HG02623 (cell line): ENCODE measurements around the gene FBXL13.
"Not testable (repeated sequence)": the region's sequence is repeated elsewhere in the genome, so short reads cannot be mapped to it uniquely, and the experiment has no call there.

Experiments used
- ATAC-seq: cut with Tn5 transposase; IDR thresholded peaks from one replicate; pipeline ENCODE4 v1.9.1; 2021; ENCODE audit warnings: moderate library complexity; ENCODE audit not compliant: unreplicated experiment

FBXL13 gene

DNA sequence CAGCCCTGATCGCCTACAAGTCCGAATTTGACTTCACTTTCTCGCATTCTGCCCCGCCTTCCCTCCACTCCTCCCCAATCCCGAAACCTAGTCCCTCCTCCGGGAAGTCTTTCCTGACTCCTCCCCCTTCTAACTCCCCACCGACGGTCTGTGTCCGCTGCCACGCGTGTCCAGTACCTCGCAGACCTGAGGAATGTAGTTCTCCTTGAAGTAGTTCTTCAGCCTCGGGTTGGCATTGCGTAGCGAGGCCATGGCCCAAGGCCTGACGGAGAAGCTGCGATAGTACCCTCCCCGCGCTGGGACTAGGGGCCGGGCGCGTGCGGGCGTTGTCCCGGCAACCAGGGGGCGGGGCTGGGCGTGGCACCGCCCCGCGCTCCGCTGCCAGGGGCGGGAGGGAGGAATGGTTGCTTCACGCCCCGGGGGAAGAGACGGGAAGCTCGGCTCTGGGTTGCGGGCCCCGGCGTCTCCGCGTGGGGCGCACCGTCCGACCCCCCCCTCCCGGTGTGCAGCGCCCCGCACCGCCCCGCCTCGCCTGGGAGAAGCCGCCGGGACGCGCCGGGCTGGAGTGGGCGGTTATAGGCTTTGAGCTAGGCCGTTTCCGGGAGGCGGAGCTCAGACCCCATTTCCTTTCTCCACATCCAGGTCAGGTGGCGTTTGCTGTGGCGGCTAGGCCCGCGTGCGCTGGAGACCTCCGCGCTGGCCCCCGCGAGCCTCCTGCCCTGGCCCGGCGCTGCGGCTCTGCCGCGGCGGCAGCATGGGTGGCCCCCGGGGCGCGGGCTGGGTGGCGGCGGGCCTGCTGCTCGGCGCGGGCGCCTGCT is at the start of gene FBXL13, which contains the start of gene ARMC10:
Gene FBXL13, minus strand, starts transcription at position 278 of the 818 bp plus-strand sequence.
Gene ARMC10, plus strand, starts transcription at position 622 of the 818 bp plus-strand sequence. Its CDS starts 133 bp downstream, at position 755.
- ATAC-seq = peak; percentile 88

DNA sequence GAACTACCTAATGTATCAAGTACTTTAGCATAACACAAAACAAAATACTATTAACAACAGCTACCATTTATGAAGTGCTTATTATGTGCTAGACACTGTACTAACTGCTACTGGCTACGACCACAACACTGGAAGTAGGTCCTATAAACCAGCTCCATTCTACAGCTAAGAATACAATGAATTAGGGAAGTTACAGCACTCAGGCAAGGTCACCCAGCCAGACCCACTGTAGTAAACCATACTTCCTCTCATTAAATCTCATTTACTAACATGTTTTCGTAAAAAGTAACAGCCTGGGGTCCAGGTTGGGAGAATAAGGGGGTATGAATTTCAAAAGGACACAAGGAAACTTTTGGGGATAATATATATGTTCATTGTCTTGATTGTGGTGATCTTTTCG is 48.9 kb upstream of the FBXL13 start:
- ATAC-seq = no peak

- ATAC-seq = no peak
Measured at GRCh38 chr7:103121641-103122040, 47.0 kb upstream of the FBXL13 start.

- ATAC-seq = no peak
Measured at GRCh38 chr7:103120362-103120761, 45.8 kb upstream of the FBXL13 start.

- no peak for ATAC-seq
Measured at GRCh38 chr7:103119791-103120291, 45.2 kb upstream of the FBXL13 start.

DNA sequence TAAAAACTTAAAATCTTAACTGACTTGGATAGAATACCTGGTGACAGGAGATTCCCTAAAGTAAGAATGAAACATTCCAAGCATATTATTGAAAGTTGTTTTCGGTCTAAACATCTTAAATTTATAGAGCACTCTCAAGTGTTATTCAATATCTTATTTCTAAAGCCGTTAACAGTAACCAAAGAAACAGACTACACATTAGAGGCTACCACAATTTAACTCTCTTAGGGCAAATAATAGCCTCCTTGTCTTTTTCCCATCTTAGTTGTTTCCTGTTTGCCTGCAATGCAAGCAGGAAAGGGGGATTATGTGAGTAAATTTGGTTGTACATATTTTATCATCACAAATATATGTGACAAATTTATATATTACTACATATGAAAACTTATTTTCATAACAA is 42.9 kb upstream of the FBXL13 start:
- no peak for ATAC-seq

- ATAC-seq = no peak
Measured at GRCh38 chr7:103116991-103117390, 42.4 kb upstream of the FBXL13 start.

- ATAC-seq = no peak
Measured at GRCh38 chr7:103116511-103116910, 41.9 kb upstream of the FBXL13 start.

GRCh38 chr7:103115771-103116170 is 41.2 kb upstream of the FBXL13 start:
- no peak for ATAC-seq

GRCh38 chr7:103114576-103115008 is 40.0 kb upstream of the FBXL13 start:
- no peak for ATAC-seq

DNA sequence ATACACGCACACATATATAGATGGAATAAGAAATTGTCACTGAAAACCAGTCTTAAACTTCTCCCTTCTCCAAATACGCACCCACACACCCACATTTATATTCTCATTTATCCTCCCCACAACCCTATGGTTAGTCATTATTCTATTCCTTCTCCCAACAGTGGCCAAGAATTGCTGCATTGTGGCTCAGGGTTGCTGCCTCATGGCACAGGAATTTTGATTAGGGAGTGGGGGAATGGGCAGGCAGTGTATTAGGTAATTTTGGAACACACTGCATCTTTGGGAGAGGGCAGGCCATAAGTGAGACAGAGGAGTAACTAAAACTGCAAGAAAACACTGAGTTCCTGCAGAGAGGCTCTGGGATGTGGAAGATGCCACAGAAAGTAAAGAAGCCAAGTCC is 38.6 kb upstream of the FBXL13 start:
- ATAC-seq = no peak

DNA sequence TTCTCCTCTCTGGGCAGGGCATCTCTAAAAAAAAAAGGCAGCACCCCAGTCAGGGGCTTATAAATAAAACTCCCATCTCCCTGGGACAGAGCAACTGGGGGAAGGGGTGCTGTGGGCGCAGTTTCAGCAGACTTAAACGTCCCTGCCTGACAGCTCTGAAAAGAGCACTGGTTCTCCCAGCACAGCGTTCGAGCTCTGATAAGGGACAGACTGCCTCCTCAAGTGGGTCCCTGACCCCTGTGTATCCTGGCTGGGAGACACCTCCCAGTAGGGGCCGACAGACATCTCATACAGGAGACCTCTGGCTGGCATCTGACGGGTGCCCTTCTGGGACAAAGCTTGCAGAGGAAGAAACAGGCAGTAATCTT is 32.1 kb upstream of the FBXL13 start:
- not testable (repeated sequence) for ATAC-seq

- no peak for ATAC-seq
Measured at GRCh38 chr7:103106005-103106702, 31.6 kb upstream of the FBXL13 start.

DNA sequence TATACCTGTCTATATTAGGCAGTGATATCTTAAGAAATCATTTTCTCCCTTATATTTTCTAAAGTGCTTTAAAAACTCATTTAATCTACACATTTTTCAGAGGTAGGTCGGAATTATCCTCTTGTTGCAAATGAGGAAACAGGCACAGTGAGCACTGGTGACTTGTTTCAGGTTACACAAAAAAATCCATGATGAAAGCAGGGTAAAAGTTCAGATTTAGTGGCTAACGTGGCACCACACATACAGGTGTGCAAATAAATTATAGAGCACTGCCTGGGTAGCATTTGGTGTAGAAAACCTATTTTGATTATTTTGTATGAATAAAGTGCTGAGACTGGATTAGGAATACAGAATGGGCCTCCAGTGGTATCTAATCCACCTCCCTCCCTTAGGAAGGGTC is 26.9 kb upstream of the FBXL13 start:
- ATAC-seq = no peak

DNA sequence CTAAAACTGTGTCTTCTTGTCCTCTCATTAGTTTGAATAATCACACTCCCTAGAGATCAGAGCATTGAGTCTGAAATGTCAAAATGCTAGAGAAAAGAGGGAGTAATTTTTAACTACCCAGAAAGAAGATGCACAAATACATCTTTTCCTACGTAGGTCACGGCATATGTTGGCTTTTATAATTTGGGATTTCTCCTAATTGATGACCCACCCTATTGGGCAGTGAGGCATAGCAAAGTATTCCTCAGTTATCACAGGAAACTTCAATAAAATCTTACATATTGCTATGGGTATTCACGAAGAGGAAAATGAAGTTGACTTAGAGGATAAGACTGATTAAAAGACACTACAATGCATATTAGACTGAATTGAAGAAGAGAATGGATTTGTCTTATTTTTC is 25.8 kb upstream of the FBXL13 start:
- ATAC-seq = no peak

DNA sequence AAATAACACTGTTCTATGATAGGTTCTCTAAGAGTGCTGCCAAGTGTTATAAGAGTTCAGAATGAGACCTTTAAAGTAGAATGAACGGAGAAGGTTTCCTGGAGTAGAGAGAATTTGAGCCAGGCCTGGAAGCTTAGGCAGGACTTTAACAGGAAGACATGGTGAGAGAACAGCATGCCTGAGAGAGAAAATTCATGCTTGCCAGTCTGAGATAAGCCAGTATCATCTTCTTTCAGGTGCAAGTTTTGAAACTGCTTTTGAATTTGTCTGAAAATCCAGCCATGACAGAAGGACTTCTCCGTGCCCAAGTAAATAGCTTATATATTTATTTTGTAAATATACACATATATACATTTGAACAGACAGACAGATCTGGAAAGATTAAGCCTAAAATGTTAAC is 22.4 kb upstream of the FBXL13 start:
- no peak for ATAC-seq

- ATAC-seq = not testable (repeated sequence)
Measured at GRCh38 chr7:103095558-103095957, 21.0 kb upstream of the FBXL13 start.

DNA sequence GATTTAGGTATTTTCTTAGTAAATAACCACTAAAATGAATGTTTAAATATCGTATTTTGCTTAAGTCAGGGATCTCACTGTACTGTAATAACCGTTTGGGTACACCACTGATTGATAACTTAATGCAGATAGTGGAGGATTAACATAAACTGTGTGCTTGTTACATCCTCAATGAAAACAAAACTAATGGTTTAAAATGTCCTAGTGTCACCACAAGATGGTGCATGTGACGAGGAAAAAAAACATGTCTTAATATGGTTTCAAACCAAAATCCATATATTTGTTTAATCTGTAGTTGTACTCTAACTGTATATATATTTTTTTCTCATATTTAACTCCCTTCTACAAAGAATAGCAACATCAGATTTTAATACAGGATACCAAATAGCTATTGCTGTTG is 19.5 kb upstream of the FBXL13 start:
- ATAC-seq = no peak

DNA sequence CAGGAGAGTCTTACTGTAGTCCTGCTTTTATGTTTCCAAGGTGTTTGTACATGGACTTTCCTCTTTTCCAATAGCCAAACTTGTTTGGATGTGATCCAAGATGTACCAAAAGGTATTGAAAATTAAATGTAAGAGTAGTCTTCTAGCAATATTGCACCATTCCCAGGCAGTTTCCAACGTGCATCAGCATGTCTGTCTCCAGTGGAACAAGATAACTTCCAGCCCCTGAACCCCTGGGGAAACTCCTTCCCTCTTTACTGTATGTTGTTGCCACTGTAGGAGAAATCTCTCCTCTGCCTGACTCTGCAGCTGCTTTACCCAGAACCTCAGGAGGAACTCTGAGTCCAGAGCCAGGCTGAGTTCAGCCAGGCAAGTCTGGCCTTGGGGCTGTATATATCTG is 18.8 kb upstream of the FBXL13 start:
- no peak for ATAC-seq

GRCh38 chr7:103092321-103092720 is 17.7 kb upstream of the FBXL13 start:
- not testable (repeated sequence) for ATAC-seq

DNA sequence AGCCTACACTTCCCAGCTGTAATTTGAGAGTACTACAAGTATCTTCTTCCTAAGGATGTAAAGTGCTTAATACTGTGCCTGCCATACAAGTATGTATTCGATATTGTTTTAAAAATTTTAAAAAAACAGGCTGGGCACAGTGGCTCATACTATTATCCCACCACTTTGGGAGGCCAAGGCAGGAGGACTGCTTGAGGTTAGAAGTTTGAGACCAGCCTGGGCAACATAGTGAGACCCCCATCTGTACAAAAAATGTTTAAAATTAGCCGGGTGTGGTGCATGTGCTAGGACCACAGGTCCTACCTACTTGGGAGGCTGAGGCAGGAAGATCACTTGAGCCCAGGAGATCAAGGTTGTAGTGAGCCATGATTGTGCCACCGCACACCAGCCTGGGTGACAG is 8.6 kb upstream of the FBXL13 start:
- ATAC-seq = no peak

- ATAC-seq = no peak
Measured at GRCh38 chr7:103082497-103082896, 7.9 kb upstream of the FBXL13 start.
